ENCODE measurements around the gene EFCAB10.
"Not testable (repeated sequence)": the region's sequence is repeated elsewhere in the genome, so short reads cannot be mapped to it uniquely, and the experiment has no call there.

EFCAB10 gene

DNA sequence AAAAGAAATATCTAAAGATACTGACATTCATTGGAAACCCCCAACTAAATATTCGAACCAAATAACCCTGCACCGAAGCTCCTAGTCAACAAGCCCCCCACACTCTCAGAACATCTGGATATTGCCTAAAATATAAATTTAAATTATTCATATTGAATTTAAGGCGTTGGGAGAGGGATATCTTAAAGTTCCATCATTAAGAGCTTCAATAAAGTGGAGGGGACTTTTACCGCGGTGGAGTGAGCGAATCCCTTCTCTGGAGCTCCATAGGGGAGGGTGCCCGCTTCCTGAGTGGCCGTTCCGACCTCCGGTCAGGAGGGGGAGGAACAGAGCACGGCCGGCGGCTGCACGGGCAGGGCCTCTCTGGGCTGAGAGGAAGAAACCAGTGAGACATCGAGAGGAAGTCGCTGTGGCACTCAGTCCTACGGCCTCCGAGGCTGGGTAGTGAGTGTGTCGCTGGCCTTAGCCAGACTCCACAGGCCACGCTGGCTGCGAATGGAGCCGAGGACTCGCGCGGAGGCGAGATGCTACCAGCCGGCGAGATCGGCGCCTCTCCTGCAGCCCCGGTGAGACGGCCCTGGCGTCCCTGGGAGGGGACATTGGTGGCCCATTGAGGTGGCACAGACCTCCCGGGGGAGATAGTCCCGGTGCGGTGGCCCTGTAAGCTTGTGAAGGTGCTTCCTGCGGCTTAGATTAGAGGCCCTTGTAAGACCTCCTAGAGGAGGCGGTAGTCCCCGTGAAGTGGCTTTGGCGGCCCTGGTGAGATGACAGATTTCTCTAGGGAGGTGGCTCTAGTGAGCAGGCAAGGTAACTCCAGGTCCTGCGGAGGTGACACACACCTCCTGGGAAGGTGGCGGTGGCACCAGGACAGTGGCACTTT lies 49.3 kb downstream of the EFCAB10 start, which contains the start of gene RINT1:
Gene RINT1 (plus strand): TSS at position 410 of the 880 bp plus-strand sequence. CDS start 115 bp downstream, at position 525.
- DNase-seq (ENCODE audit: low read depth in 4 of 4, low spot score in 1 of 4) = peak; percentile 70 to 85 (median 79)

DNA sequence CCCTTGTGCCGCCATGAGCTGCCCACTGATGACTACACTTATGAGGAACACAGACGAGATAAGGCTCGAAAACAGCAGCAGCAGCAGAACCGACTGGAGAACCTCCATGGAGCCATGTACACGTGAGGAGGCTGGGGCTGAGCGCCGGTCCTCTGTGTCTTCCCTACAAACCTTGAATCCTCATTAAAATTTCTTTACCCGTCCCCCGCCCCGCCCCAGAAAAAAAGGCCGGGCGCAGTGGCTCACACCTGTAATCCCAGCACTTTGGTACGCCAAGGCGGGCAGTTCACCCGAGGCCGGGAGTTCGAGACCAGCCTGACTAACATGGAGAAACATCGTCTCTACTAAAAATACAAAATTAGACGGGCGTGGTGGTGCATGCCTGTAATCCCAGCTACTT lies 50.7 kb downstream of the EFCAB10 start:
- no peak for DNase-seq (ENCODE audit: low read depth in 4 of 4, low spot score in 1 of 4)

DNA sequence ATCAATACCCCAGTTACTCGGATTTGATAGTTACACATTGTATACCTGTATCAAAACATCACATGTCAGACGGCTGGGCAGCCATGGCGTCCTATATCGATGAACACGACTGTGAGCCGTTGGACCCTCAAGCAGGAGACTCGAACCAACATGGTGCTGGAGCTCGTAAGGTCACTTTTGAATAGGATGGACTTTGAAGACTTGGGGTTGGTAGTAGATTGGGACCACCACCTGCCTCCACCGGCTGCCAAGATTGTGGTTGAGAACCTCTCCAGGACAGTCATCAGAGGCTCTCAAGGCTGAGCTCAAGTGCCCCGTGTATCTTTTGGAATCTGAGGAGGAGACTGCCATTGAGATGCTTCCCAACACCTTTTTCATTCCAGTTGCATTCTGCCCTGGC lies 51.2 kb downstream of the EFCAB10 start:
- DNase-seq (ENCODE audit: low read depth in 4 of 4, low spot score in 1 of 4) = no peak

- not testable (repeated sequence) for DNase-seq (ENCODE audit: low read depth in 4 of 4, low spot score in 1 of 4)
Observed at GRCh38 chr7:105527737-105528136, 53.6 kb downstream of the EFCAB10 start.

GRCh38 chr7:105524840-105525239 lies 56.5 kb downstream of the EFCAB10 start:
- no peak for DNase-seq (ENCODE audit: low read depth in 4 of 4, low spot score in 1 of 4)

DNA sequence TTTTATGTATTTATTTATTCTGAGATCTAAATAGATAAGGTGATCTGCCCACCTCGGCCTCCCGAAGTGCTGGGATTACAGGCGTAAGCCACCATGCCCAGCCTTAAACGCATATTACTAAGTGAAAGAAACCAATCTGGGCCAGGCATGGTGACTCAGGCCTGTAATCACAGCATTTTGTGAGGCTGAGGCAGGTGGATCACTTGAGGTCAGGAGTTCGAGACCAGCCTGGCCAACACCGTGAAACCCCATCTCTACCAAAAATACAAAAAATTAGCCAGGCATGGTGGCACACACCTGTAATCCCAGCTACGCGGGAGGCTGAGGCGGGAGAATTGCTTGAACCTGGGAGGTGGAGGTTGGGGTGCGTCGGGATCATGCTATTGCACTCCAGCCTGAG lies 56.9 kb downstream of the EFCAB10 start:
- not testable (repeated sequence) for DNase-seq (ENCODE audit: low read depth in 4 of 4, low spot score in 1 of 4)

- peak; percentile 62 to 84 (median 66) for DNase-seq (ENCODE audit: low read depth in 4 of 4, low spot score in 1 of 4)
Observed at GRCh38 chr7:105521717-105522463, 59.4 kb downstream of the EFCAB10 start, which contains the start of gene PUS7. Gene PUS7, minus strand, starts transcription at chr7:105522271. Its CDS starts 13,759 bp downstream, at chr7:105508512.

GRCh38 chr7:105521027-105521716 lies 60.1 kb downstream of the EFCAB10 start:
- DNase-seq (ENCODE audit: low read depth in 4 of 4, low spot score in 1 of 4) = peak in 2 of 4 experiments; percentile 16 to 30

- not testable (repeated sequence) for DNase-seq (ENCODE audit: low read depth in 4 of 4, low spot score in 1 of 4)
Observed at GRCh38 chr7:105520620-105521019, 60.7 kb downstream of the EFCAB10 start.

DNA sequence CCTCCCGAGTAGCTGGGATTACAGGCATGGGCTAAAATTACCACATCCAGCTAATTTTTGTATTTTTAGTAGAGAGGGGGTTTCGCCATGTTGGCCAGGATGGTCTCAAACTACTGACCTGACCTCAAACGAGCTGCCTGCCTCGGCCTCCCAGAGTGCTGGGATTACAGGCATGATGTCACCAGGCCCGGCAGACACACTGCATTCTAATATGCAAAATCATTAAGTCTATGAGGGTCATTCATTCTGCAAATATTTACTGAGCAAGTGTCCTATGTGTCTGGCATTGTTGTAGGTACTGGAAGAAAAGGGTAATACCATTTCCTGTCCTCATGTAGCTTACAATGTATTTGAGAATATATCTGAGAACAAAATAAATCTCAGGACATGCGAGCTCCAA lies 61.9 kb downstream of the EFCAB10 start:
- no peak for DNase-seq (ENCODE audit: low read depth in 4 of 4, low spot score in 1 of 4)

GRCh38 chr7:105515610-105516009 lies 65.7 kb downstream of the EFCAB10 start:
- not testable (repeated sequence) for DNase-seq (ENCODE audit: low read depth in 4 of 4, low spot score in 1 of 4)

Measured in stimulated activated CD4-positive, alpha-beta T cell treated with anti-CD3 and anti-CD28 coated beads, Interleukin-1b, Interleukin-23, amount 100 ng/mL, for 24 hours (primary cell).